IPS-15b (cell line): ENCODE measurements around the gene GTF2F2.

Experiments used
- H3K27me3 ChIP-seq: one replicate; pipeline ENCODE4 v1.6.1; 2013; ENCODE audit warnings: low read length; ENCODE audit not compliant: control insufficient read depth, insufficient read depth
- H3K36me3 ChIP-seq: one replicate; pipeline ENCODE4 v1.6.1; 2013; ENCODE audit warnings: low read length; ENCODE audit not compliant: control insufficient read depth, insufficient read depth
- H3K4me1 ChIP-seq: one replicate; pipeline ENCODE4 v1.6.1; 2013; ENCODE audit warnings: mild to moderate bottlenecking, low read length; ENCODE audit not compliant: control insufficient read depth, insufficient read depth
- H3K4me3 ChIP-seq: one replicate; pipeline ENCODE4 v1.5.1; 2013; ENCODE audit warnings: low read depth, low read length
- H3K9ac ChIP-seq: one replicate; pipeline ENCODE4 v1.6.1; 2013; ENCODE audit warnings: low read depth, mild to moderate bottlenecking, low read length
- H3K9me3 ChIP-seq: one replicate; pipeline ENCODE4 v1.6.1; 2013; ENCODE audit warnings: mild to moderate bottlenecking, low read length; ENCODE audit not compliant: control insufficient read depth, insufficient read depth

Gene GTF2F2

GRCh38 chr13:45133396-45134118 is 13.2 kb downstream of the GTF2F2 start:
- H3K27me3 ChIP-seq: no peaks in the 10 kb centered on the region
- H3K4me3 ChIP-seq: no peak overlapping the region
- H3K9me3 ChIP-seq: no peaks in the 10 kb centered on the region
- peaks cover 13% of the 10 kb centered on the region for H3K4me1 ChIP-seq
- no peak overlapping the region for H3K9ac ChIP-seq
- no peaks in the 10 kb centered on the region for H3K36me3 ChIP-seq

DNA sequence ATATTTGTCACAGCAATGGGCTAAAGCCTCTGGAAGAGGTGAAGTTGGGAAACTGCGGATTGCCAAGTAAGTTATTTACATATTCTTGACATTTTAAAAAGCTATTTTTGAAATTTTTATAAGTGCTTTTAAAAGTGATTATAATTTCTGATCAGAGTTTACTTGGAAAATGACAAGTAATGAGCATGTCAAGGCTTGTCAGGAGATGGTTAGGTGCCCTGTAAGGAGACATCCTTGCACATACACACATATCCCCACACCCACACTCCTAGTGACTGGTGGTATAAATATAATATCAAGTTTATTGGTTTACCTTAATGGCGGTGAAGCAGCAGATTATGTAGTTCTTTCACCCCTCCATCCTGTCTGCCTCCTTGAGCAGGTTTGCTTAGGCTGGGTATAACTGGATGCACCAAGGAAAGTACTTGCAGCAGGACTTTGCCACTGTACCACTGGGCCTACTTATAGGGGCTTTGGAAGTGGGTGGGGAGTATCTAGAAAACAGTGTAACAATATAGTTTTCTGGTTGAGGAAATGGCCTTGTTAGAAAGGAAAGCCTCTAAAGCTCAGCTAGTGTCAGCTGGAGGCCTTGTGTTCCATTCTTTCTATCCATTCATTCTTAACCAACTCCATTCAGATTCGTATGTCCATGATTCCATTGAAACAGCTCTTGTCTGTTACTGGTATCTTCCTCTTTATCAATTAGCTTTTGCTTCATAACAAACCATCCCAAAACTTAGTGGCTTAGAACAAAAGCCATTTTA is 16.6 kb downstream of the GTF2F2 start:
- H3K4me1 ChIP-seq: peaks cover 13% of the 10 kb centered on the region
- no peak overlapping the region for H3K9ac ChIP-seq
- H3K36me3 ChIP-seq: no peaks in the 10 kb centered on the region
- no peaks in the 10 kb centered on the region for H3K9me3 ChIP-seq
- no peak overlapping the region for H3K4me3 ChIP-seq
- H3K27me3 ChIP-seq: no peaks in the 10 kb centered on the region

DNA sequence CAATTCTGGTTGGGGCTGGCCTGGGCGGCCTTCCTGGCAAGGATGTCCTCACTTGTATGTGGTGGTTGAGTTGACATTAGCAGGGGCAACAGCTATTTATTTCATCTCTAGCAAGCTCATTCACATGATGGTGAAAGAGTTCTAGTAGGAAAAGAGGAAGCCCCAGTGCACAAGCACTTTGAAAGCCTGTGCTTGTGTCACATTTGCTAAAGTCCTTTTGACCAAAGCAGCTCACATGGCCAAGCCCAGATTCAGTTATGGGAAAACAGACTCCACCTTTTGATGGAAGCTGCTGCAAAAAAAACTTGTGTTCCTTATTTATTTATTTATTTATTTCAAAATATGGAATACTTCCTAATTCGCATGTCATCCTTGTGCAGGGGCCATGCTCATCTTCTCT is 17.2 kb downstream of the GTF2F2 start:
- Histone ChIP-seq H3K36me3 (no peaks in the 10 kb centered on the region), H3K9ac (no peak overlapping the region), H3K4me1 (peaks cover 13% of the 10 kb centered on the region), H3K9me3 (no peaks in the 10 kb centered on the region), H3K4me3 (no peak overlapping the region), H3K27me3 (no peaks in the 10 kb centered on the region)

DNA sequence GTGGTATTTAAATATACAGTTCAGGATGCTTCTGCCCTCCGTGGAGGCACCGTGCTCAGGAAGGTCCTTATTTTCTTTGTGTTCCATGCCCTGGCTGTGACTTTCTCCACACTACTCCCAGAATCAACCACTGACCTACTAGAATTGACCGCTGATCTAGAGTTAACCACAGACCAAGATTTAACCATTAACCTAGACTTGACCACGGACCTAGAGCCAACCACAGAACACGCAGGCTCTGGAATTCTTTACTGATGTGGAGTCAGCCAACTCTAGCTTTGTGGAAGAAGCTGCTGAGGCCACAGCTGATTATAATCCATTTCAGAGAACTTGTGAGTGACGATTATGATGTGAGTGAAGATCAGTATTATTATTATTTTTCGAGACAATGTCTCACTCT is 18.0 kb downstream of the GTF2F2 start:
- no peak overlapping the region for H3K9ac ChIP-seq
- no peaks in the 10 kb centered on the region for H3K36me3 ChIP-seq
- H3K4me3 ChIP-seq: no peak overlapping the region
- H3K27me3 ChIP-seq: no peaks in the 10 kb centered on the region
- no peaks in the 10 kb centered on the region for H3K9me3 ChIP-seq
- H3K4me1 ChIP-seq: peaks cover 13% of the 10 kb centered on the region

DNA sequence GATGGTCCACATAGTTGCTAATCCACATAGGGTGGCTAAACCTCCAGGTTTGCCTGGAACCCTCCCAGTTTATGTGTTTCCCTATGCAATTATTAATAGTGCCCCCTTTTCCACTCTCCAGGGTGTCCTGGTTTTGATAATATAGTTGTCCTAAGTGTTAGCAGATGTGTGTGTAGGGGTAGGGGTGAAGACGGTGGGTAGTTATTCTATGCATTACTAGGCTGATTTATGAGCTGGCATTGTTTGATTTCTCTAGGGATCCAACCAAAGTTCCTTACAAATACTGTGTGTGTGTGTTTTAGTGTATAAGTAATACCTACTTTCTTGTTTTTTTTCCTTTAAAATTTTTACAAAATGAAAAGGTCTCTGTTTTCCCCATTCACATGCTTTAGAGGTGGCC is 21.1 kb downstream of the GTF2F2 start:
- no peaks in the 10 kb centered on the region for H3K36me3 ChIP-seq
- no peak overlapping the region for H3K4me3 ChIP-seq
- no peak overlapping the region for H3K9ac ChIP-seq
- H3K9me3 ChIP-seq: no peaks in the 10 kb centered on the region
- H3K4me1 ChIP-seq: peaks cover 11% of the 10 kb centered on the region
- H3K27me3 ChIP-seq: no peaks in the 10 kb centered on the region

GRCh38 chr13:45142440-45143345 is 22.4 kb downstream of the GTF2F2 start:
- H3K4me1 ChIP-seq: peaks cover 3% of the 10 kb centered on the region
- no peak overlapping the region for H3K4me3 ChIP-seq
- H3K27me3 ChIP-seq: no peaks in the 10 kb centered on the region
- H3K36me3 ChIP-seq: no peaks in the 10 kb centered on the region
- no peaks in the 10 kb centered on the region for H3K9me3 ChIP-seq
- no peak overlapping the region for H3K9ac ChIP-seq

DNA sequence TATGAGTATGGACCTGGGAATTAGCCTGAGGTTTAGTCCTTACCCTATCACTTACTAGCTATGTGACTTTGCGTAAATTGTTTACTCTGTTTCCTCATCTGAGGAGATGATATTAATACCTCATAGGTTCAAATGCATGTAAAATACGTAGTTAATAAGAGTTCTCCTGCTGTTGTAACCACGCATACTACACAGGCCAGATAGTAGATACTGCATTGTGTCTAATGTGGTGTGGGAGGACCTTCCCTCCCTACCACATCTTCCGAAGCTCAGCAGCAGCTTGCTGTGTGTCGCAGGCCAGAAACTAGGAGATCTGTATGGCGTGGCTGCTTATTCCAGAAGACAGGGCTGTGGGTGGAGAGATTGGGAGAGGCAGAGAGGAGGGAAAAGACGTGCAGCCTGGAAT is 23.0 kb downstream of the GTF2F2 start:
- Histone ChIP-seq H3K9ac (no peak overlapping the region), H3K9me3 (no peaks in the 10 kb centered on the region), H3K4me3 (no peak overlapping the region)

GRCh38 chr13:45149964-45150363 is 29.7 kb downstream of the GTF2F2 start:
- Histone ChIP-seq H3K4me3 (no peak overlapping the region), H3K4me1 (peaks cover 3% of the 10 kb centered on the region), H3K27me3 (no peaks in the 10 kb centered on the region), H3K9me3 (no peaks in the 10 kb centered on the region), H3K9ac (no peak overlapping the region), H3K36me3 (no peaks in the 10 kb centered on the region)

More for the DNA sequence above, 23.0 kb downstream of the GTF2F2 start:
- Histone ChIP-seq H3K4me1 (peaks cover 3% of the 10 kb centered on the region), H3K36me3 (no peaks in the 10 kb centered on the region), H3K27me3 (no peaks in the 10 kb centered on the region)

DNA sequence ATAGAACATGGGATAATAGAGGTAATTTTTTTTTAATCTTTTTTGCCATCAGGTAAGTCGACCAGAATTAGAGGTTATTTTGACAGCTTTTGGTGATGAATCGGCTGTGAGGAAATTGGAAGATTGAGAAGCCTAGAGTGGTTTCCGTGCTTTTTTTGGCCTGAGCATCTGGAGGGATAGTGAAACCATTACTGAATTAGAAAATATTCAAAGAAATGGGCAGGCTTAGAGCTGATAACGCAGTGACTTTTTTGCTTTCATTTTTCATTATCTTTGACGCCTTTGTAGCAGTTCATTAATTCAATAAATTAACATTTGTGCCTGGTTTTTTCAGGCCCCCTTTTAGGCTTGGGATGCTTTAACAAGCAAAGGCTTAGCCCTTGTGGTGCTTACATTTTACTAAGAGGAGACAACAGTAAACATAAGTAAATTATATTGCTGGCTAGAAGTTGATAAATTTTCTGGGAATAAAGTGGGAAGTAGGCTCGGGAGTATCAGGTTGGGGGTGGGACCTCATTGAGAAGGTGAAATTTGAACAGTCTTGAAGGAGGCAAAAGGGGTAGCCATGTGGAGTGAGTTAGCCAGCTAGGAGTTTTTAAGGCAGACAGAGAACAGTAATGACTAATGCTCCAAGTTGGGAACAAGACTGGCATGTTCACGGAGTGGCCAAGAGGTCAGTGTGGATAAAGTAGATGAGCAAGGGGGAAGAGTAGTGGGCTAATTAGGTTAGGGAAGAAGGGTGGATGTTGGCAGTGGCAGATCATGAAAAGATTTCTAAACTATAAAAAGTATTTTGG is 36.5 kb downstream of the GTF2F2 start:
- no peak overlapping the region for H3K9ac ChIP-seq
- no peaks in the 10 kb centered on the region for H3K9me3 ChIP-seq
- no peak overlapping the region for H3K4me3 ChIP-seq
- H3K27me3 ChIP-seq: no peaks in the 10 kb centered on the region
- H3K4me1 ChIP-seq: no peaks in the 10 kb centered on the region
- H3K36me3 ChIP-seq: no peaks in the 10 kb centered on the region

- H3K9ac ChIP-seq: no peak overlapping the region
- no peak overlapping the region for H3K4me3 ChIP-seq
- H3K4me1 ChIP-seq: no peaks in the 10 kb centered on the region
- no peaks in the 10 kb centered on the region for H3K36me3 ChIP-seq
- H3K9me3 ChIP-seq: no peaks in the 10 kb centered on the region
- no peaks in the 10 kb centered on the region for H3K27me3 ChIP-seq
These were observed 41.9 kb downstream of the GTF2F2 start for GRCh38 chr13:45162194-45162593.

- Histone ChIP-seq H3K4me3 (no peak overlapping the region), H3K4me1 (no peaks in the 10 kb centered on the region), H3K36me3 (no peaks in the 10 kb centered on the region), H3K9me3 (no peaks in the 10 kb centered on the region), H3K27me3 (no peaks in the 10 kb centered on the region), H3K9ac (no peak overlapping the region)
These were observed 42.5 kb downstream of the GTF2F2 start for GRCh38 chr13:45162821-45163220.
